HEK293 (cell line): Measurements from ENCODE around the gene UGCG.

Experiments used
- BCL11B ChIP-seq: fragments of 450-650 bp; formaldehyde crosslinking; IDR thresholded peaks from 2 replicates; pipeline ENCODE4 v1.5.1; 2016; ENCODE audit warnings: low read depth, missing biosample characterization, missing genetic modification characterization
- FEZF1 ChIP-seq: fragments of 450-650 bp; formaldehyde crosslinking; IDR thresholded peaks from 2 replicates; pipeline ENCODE4 v1.5.1; 2016; ENCODE audit warnings: missing biosample characterization, missing genetic modification characterization
- KLF7 ChIP-seq: fragments of 450-650 bp; formaldehyde crosslinking; IDR thresholded peaks from 2 replicates; pipeline ENCODE4 v1.5.1; 2016; ENCODE audit warnings: missing biosample characterization, missing genetic modification characterization, borderline replicate concordance
- MEIS1 ChIP-seq: sonication (generic); formaldehyde crosslinking; IDR thresholded peaks from 2 replicates; pipeline ENCODE4 v1.8.1; 2022; ENCODE audit warnings: missing genetic modification reagents, mild to moderate bottlenecking, borderline replicate concordance
- MYNN ChIP-seq: fragments of 450-650 bp; formaldehyde crosslinking; IDR thresholded peaks from 2 replicates; pipeline ENCODE4 v1.5.1; 2016; ENCODE audit warnings: missing biosample characterization, missing genetic modification characterization, borderline replicate concordance
- SCRT1 ChIP-seq: fragments of 450-650 bp; formaldehyde crosslinking; IDR thresholded peaks from 2 replicates; pipeline ENCODE4 v1.5.1; 2016; ENCODE audit warnings: missing biosample characterization, missing genetic modification characterization, borderline replicate concordance
- SCRT2 ChIP-seq: fragments of 450-650 bp; formaldehyde crosslinking; IDR thresholded peaks from 2 replicates; pipeline ENCODE4 v1.5.1; 2016; ENCODE audit warnings: missing biosample characterization, missing genetic modification characterization
- SP7 ChIP-seq: fragments of 450-650 bp; formaldehyde crosslinking; IDR thresholded peaks from 2 replicates; pipeline ENCODE4 v1.5.1; 2016; ENCODE audit warnings: missing biosample characterization, missing genetic modification characterization
- WT1 ChIP-seq: fragments of 450-650 bp; formaldehyde crosslinking; IDR thresholded peaks from 2 replicates; pipeline ENCODE4 v1.5.1; 2016; ENCODE audit warnings: missing biosample characterization, missing genetic modification characterization
- YY1 ChIP-seq: fragments of 450-650 bp; formaldehyde crosslinking; IDR thresholded peaks from 2 replicates; pipeline ENCODE4 v1.5.1; 2018; ENCODE audit warnings: missing biosample characterization, missing genetic modification characterization
- YY2 ChIP-seq: fragments of 450-650 bp; formaldehyde crosslinking; IDR thresholded peaks from 2 replicates; pipeline ENCODE4 v1.5.1; 2016; ENCODE audit warnings: missing biosample characterization, missing genetic modification characterization
- ZBTB21 ChIP-seq: fragments of 450-650 bp; formaldehyde crosslinking; IDR thresholded peaks from 2 replicates; pipeline ENCODE4 v1.5.1; 2017; ENCODE audit warnings: missing biosample characterization, missing genetic modification characterization
- ZBTB48 ChIP-seq: fragments of 450-650 bp; formaldehyde crosslinking; IDR thresholded peaks from 2 replicates; pipeline ENCODE4 v1.5.1; 2016; ENCODE audit warnings: missing biosample characterization, missing genetic modification characterization
- ZFP3 ChIP-seq: fragments of 450-650 bp; formaldehyde crosslinking; IDR thresholded peaks from 2 replicates; pipeline ENCODE4 v1.5.1; 2016; ENCODE audit warnings: low read depth, missing biosample characterization, missing genetic modification characterization
- ZFP69B ChIP-seq: fragments of 450-650 bp; formaldehyde crosslinking; IDR thresholded peaks from 2 replicates; pipeline ENCODE4 v1.5.1; 2016; ENCODE audit warnings: missing biosample characterization, missing genetic modification characterization
- ZNF146 ChIP-seq: fragments of 450-650 bp; formaldehyde crosslinking; IDR thresholded peaks from 2 replicates; pipeline ENCODE4 v1.5.1; 2016; ENCODE audit warnings: missing biosample characterization, missing genetic modification characterization
- ZNF214 ChIP-seq: fragments of 450-650 bp; formaldehyde crosslinking; IDR thresholded peaks from 2 replicates; pipeline ENCODE4 v1.5.1; 2017; ENCODE audit warnings: missing biosample characterization, mild to moderate bottlenecking, missing genetic modification characterization, borderline replicate concordance
- ZNF335 ChIP-seq: fragments of 450-650 bp; formaldehyde crosslinking; conservative IDR thresholded peaks from 2 replicates; pipeline ENCODE4 v1.5.1; 2016; ENCODE audit warnings: missing biosample characterization, missing genetic modification characterization
- ZNF354C ChIP-seq: fragments of 450-650 bp; formaldehyde crosslinking; IDR thresholded peaks from 2 replicates; pipeline ENCODE4 v1.5.1; 2016; ENCODE audit warnings: missing biosample characterization, missing genetic modification characterization, low read depth, borderline replicate concordance
- ZNF585B ChIP-seq: fragments of 450-650 bp; formaldehyde crosslinking; IDR thresholded peaks from 2 replicates; pipeline ENCODE4 v1.5.1; 2016; ENCODE audit warnings: missing biosample characterization, missing genetic modification characterization
- ZNF777 ChIP-seq: fragments of 450-650 bp; formaldehyde crosslinking; IDR thresholded peaks from 2 replicates; pipeline ENCODE4 v1.5.1; 2017; ENCODE audit warnings: missing biosample characterization, missing genetic modification characterization, borderline replicate concordance
- ZNF785 ChIP-seq: fragments of 450-650 bp; formaldehyde crosslinking; IDR thresholded peaks from 2 replicates; pipeline ENCODE4 v1.5.1; 2016; ENCODE audit warnings: missing biosample characterization, missing genetic modification characterization
- ZNF843 ChIP-seq: fragments of 450-650 bp; formaldehyde crosslinking; IDR thresholded peaks from 2 replicates; pipeline ENCODE4 v1.5.1; 2016; ENCODE audit warnings: missing biosample characterization, missing genetic modification characterization
- ZSCAN23 ChIP-seq: fragments of 450-650 bp; formaldehyde crosslinking; IDR thresholded peaks from 2 replicates; pipeline ENCODE4 v1.5.1; 2016; ENCODE audit warnings: missing biosample characterization, missing genetic modification characterization
- ZXDB ChIP-seq: fragments of 450-650 bp; formaldehyde crosslinking; IDR thresholded peaks from 2 replicates; pipeline ENCODE4 v1.5.1; 2016; ENCODE audit warnings: missing biosample characterization, missing genetic modification characterization
- TF ChIP-seq, protein P1 (sequence below): fragments of 450-650 bp; formaldehyde crosslinking; conservative IDR thresholded peaks from 2 replicates; pipeline ENCODE4 v1.5.1; 2016; ENCODE audit warnings: low read depth, missing biosample characterization, missing genetic modification characterization
- TF ChIP-seq, protein P2 (sequence below): fragments of 450-650 bp; formaldehyde crosslinking; IDR thresholded peaks from 2 replicates; pipeline ENCODE4 v1.5.1; 2016; ENCODE audit warnings: missing biosample characterization, missing genetic modification characterization
- TF ChIP-seq, protein P3 (sequence below): fragments of 450-650 bp; formaldehyde crosslinking; IDR thresholded peaks from 2 replicates; pipeline ENCODE4 v1.5.1; 2016; ENCODE audit warnings: missing biosample characterization, missing genetic modification characterization
- TF ChIP-seq, protein P4 (sequence below): fragments of 450-650 bp; formaldehyde crosslinking; IDR thresholded peaks from 2 replicates; pipeline ENCODE4 v1.5.1; 2017; ENCODE audit warnings: missing biosample characterization, missing genetic modification characterization
- TF ChIP-seq, protein P5 (sequence below): fragments of 450-650 bp; formaldehyde crosslinking; IDR thresholded peaks from 2 replicates; pipeline ENCODE4 v1.5.1; 2016; ENCODE audit warnings: missing biosample characterization, missing genetic modification characterization
- TF ChIP-seq, protein P6 (sequence below): fragments of 450-650 bp; formaldehyde crosslinking; IDR thresholded peaks from 2 replicates; pipeline ENCODE4 v1.5.1; 2016; ENCODE audit warnings: missing biosample characterization, missing genetic modification characterization

UGCG gene

DNA sequence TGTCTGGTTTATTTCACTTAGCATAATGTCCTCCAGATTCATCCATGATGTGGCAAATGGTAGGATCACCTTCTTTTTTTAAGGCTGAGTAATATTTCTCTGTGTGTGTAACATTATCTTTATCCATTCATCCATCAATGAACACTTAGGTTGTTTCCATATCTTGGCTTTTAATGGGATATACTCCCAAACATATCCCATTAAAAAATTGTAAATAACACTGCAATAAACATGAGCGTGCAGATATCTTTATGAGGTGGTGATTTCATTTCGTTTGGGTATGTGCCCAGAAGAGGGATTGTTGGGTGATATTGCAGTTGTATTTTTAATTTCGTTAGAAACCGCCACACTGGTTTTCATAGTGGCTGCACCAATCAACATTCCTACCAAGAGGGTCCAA lies 36.2 kb upstream of the UGCG start (continued):
- TF ChIP-seq, protein P1, sequence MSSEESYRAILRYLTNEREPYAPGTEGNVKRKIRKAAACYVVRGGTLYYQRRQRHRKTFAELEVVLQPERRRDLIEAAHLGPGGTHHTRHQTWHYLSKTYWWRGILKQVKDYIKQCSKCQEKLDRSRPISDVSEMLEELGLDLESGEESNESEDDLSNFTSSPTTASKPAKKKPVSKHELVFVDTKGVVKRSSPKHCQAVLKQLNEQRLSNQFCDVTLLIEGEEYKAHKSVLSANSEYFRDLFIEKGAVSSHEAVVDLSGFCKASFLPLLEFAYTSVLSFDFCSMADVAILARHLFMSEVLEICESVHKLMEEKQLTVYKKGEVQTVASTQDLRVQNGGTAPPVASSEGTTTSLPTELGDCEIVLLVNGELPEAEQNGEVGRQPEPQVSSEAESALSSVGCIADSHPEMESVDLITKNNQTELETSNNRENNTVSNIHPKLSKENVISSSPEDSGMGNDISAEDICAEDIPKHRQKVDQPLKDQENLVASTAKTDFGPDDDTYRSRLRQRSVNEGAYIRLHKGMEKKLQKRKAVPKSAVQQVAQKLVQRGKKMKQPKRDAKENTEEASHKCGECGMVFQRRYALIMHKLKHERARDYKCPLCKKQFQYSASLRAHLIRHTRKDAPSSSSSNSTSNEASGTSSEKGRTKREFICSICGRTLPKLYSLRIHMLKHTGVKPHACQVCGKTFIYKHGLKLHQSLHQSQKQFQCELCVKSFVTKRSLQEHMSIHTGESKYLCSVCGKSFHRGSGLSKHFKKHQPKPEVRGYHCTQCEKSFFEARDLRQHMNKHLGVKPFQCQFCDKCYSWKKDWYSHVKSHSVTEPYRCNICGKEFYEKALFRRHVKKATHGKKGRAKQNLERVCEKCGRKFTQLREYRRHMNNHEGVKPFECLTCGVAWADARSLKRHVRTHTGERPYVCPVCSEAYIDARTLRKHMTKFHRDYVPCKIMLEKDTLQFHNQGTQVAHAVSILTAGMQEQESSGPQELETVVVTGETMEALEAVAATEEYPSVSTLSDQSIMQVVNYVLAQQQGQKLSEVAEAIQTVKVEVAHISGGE (tag by site-specific recombination), result no peak
- TF ChIP-seq ZNF777 (no peak), SCRT1 (no peak), ZFP69B (tag by site-specific recombination) (no peak), BCL11B (tag by site-specific recombination) (peak; percentile 47; the same call in 1 of the 2 replicates), FEZF1 (peak; percentile 37), MYNN (no peak), ZNF214 (tag by site-specific recombination) (no peak), ZNF843 (tag by site-specific recombination) (peak; percentile 83), ZNF335 (tag by site-specific recombination) (0 out of 2 replicates have a peak, but pooled peaks have one; percentile 6), YY2 (no peak), YY1 (tag by site-specific recombination) (no peak), ZSCAN23 (tag by site-specific recombination) (no peak), KLF7 (no peak), ZNF354C (no peak), SP7 (no peak), MEIS1 (CRISPR knock-in tag) (no peak), ZNF146 (tag by site-specific recombination) (peak; percentile 34; the same call in 1 of the 2 replicates), SCRT2 (tag by site-specific recombination) (no peak), ZBTB48 (tag by site-specific recombination) (no peak), WT1 (tag by site-specific recombination) (peak; percentile 58; the same call in 1 of the 2 replicates), ZNF585B (tag by site-specific recombination) (no peak), ZNF785 (no peak), ZXDB (tag by site-specific recombination) (peak; percentile 46; the same call in 1 of the 2 replicates), ZFP3 (tag by site-specific recombination) (no peak), ZBTB21 (tag by site-specific recombination) (no peak)
- TF ChIP-seq, protein P2, sequence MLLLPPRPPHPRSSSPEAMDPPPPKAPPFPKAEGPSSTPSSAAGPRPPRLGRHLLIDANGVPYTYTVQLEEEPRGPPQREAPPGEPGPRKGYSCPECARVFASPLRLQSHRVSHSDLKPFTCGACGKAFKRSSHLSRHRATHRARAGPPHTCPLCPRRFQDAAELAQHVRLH, result 0 out of 2 replicates have a peak, but pooled peaks have one; percentile 59
- TF ChIP-seq, protein P3, sequence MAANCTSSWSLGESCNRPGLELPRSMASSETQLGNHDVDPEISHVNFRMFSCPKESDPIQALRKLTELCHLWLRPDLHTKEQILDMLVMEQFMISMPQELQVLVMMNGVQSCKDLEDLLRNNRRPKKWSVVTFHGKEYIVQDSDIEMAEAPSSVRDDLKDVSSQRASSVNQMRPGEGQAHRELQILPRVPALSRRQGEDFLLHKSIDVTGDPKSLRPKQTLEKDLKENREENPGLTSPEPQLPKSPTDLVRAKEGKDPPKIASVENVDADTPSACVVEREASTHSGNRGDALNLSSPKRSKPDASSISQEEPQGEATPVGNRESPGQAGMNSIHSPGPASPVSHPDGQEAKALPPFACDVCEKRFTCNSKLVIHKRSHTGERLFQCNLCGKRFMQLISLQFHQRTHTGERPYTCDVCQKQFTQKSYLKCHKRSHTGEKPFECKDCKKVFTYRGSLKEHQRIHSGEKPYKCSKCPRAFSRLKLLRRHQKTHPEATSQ, result no peak
- TF ChIP-seq, protein P4, sequence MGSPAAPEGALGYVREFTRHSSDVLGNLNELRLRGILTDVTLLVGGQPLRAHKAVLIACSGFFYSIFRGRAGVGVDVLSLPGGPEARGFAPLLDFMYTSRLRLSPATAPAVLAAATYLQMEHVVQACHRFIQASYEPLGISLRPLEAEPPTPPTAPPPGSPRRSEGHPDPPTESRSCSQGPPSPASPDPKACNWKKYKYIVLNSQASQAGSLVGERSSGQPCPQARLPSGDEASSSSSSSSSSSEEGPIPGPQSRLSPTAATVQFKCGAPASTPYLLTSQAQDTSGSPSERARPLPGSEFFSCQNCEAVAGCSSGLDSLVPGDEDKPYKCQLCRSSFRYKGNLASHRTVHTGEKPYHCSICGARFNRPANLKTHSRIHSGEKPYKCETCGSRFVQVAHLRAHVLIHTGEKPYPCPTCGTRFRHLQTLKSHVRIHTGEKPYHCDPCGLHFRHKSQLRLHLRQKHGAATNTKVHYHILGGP (tag by site-specific recombination), result no peak
- TF ChIP-seq, protein P5, sequence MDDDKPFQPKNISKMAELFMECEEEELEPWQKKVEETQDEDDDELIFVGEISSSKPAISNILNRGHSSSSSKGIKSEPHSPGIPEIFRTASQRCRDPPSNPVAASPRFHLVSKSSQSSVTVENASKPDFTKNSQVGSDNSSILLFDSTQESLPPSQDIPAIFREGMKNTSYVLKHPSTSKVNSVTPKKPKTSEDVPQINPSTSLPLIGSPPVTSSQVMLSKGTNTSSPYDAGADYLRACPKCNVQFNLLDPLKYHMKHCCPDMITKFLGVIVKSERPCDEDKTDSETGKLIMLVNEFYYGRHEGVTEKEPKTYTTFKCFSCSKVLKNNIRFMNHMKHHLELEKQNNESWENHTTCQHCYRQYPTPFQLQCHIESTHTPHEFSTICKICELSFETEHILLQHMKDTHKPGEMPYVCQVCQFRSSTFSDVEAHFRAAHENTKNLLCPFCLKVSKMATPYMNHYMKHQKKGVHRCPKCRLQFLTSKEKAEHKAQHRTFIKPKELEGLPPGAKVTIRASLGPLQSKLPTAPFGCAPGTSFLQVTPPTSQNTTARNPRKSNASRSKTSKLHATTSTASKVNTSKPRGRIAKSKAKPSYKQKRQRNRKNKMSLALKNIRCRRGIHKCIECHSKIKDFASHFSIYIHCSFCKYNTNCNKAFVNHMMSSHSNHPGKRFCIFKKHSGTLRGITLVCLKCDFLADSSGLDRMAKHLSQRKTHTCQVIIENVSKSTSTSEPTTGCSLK (tag by site-specific recombination), result no peak
- TF ChIP-seq, protein P6, sequence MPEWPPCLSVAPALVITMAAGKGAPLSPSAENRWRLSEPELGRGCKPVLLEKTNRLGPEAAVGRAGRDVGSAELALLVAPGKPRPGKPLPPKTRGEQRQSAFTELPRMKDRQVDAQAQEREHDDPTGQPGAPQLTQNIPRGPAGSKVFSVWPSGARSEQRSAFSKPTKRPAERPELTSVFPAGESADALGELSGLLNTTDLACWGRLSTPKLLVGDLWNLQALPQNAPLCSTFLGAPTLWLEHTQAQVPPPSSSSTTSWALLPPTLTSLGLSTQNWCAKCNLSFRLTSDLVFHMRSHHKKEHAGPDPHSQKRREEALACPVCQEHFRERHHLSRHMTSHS (tag by site-specific recombination), result no peak
